ENCODE results near the gene HOXA3. TPM values are rescaled to one million over a fixed set of nuclear protein-coding genes. Genes with fewer than 3 reads are reported as not detected.

The HOXA3 gene
- total RNA-seq, 1 experiment from 2014 or later, result 9.2 TPM

- TF ChIP-seq SIN3A (IDR thresholded peaks at IDR 0.05; ENCODE audit: low read depth) (no peak), ELF1 (IDR thresholded peaks at IDR 0.05; ENCODE audit: borderline replicate concordance, low read depth) (no peak), RAD21 (IDR thresholded peaks at IDR 0.05; ENCODE audit: low read depth) (no peak), CEBPB (IDR thresholded peaks at IDR 0.05; ENCODE audit: low read depth) (no peak), MAX (IDR thresholded peaks at IDR 0.05) (no peak), POLR2A (IDR thresholded peaks at IDR 0.05; ENCODE audit: borderline replicate concordance, extremely low read depth, insufficient read depth, insufficient read length) (no peak), POLR2AphosphoS5 (IDR thresholded peaks at IDR 0.05; ENCODE audit: low read depth, low read length) (no peak), SP1 (IDR thresholded peaks at IDR 0.05; ENCODE audit: low read depth) (no peak), ATF3 (IDR thresholded peaks at IDR 0.05) (no peak), REST (IDR thresholded peaks at IDR 0.05; ENCODE audit: low read depth) (no peak), JUND (IDR thresholded peaks at IDR 0.05) (no peak), FOSL1 (IDR thresholded peaks at IDR 0.05; ENCODE audit: low read depth) (no peak), ZNF274 (IDR thresholded peaks at IDR 0.05; ENCODE audit: low read depth, low read length) (no peak), CBX3 (IDR thresholded peaks at IDR 0.05; ENCODE audit: low read depth) (no peak), TCF7L2 (IDR thresholded peaks at IDR 0.05; ENCODE audit: borderline replicate concordance, extremely low read depth, insufficient read depth, insufficient read length) (no peak), EZH2 (IDR thresholded peaks at IDR 0.05) (no peak), EGR1 (IDR thresholded peaks at IDR 0.05; ENCODE audit: low read depth) (no peak)
- H3K4me2 ChIP-seq (ENCODE audit: low read length), result peak overlapping the region; percentile 95
- peak overlapping the region; percentile 60 to 71 for H3K4me3 ChIP-seq (replicated peaks in 1 of 2; ENCODE audit: low read depth in 1 of 2, low read length in 2 of 2)
- no peaks in the 10 kb centered on the region for H3K9me3 ChIP-seq (ENCODE audit: control insufficient read depth in 1 of 2, insufficient read depth in 1 of 2, low read depth in 1 of 2, low read length in 2 of 2)
- no TSS peak for BruUV-seq (replicated peaks)
- no peaks in the 10 kb centered on the region for H3K9me2 ChIP-seq (ENCODE audit: insufficient read depth)
- peak overlapping the region; percentile 82 for H3K27ac ChIP-seq (ENCODE audit: low read depth, low read length)
- no peaks in the 10 kb centered on the region for H3K27me3 ChIP-seq (ENCODE audit: insufficient read depth, low read length)
- peak overlapping the region; percentile 76 for H2AFZ ChIP-seq (ENCODE audit: low read depth, low read length, poor library complexity, severe bottlenecking)
- ChIA-PET CTCF (interaction anchor here (1.1 to 1.6 kb wide), 2 partner anchors 8 to 10 kb away, joined by 4 to 6 read pairs; no protein-coding TSS in a partner anchor), RAD21 (ENCODE audit: low non-redundant PET in 1 of 2, low total read pairs in 2 of 2, uncharacterized antibody in 2 of 2, unreplicated experiment in 2 of 2) (no interaction called here), POLR2A (interaction anchor here (1.5 kb wide), 1 partner anchor 9 kb away, joined by 4 read pairs; no protein-coding TSS in a partner anchor)
- DNase-seq (ENCODE audit: low read depth, low spot score), result no peak
- peaks cover 49% of the 10 kb centered on the region for H3K79me2 ChIP-seq (ENCODE audit: insufficient read depth, low read length)
- intact Hi-C loops (cut with micrococcal nuclease), result loop anchor here (5.0 kb wide), 1 partner anchor 301 kb away; no protein-coding TSS in a partner anchor
- H3K9ac ChIP-seq (ENCODE audit: low read length), result peak overlapping the region; percentile 74
- H4K20me1 ChIP-seq (ENCODE audit: insufficient read depth), result no peaks in the 10 kb centered on the region
- H3K36me3 ChIP-seq (ENCODE audit: control insufficient read depth in 1 of 2, insufficient read depth in 2 of 2, low read length in 2 of 2), result no peaks in the 10 kb centered on the region
- H3K4me1 ChIP-seq (ENCODE audit: control insufficient read depth in 1 of 2, insufficient read depth in 2 of 2, low read length in 2 of 2), result peaks cover 23 to 72% of the 10 kb centered on the region in 2 experiments
- no peak for ATAC-seq
Measured at GRCh38 chr7:27152816-27153442, 546 bp upstream of the HOXA3 start.

All from HCT116 (cell line).